ENCODE measurements around the gene UCP2. TPM values are rescaled to one million over a fixed set of nuclear protein-coding genes. Genes with fewer than 3 reads are reported as not detected.
A peak's percentile ranks its signal among the peaks of the same experiment; 100 is the strongest.

The UCP2 gene
- total and polyA plus RNA-seq, 8 donors, result 15.2 to 111 (median 45.6) TPM

GRCh38 chr11:74024261-74025029, 41.8 kb upstream of the UCP2 start:
- peak; percentile 40 to 53 for DNase-seq
- 57 to 84% (median 77%) methylated on average over 2 of the region's 2 CpGs for WGBS, 5 donors
- TF ChIP-seq POLR2AphosphoS5 (IDR thresholded peaks at IDR 0.05), result no peak
- TF ChIP-seq CTCF (IDR thresholded peaks at IDR 0.05), result no peak
- TF ChIP-seq POLR2A (IDR thresholded peaks at IDR 0.05), result no peak

GRCh38 chr11:74023276-74023675, 40.6 kb upstream of the UCP2 start:
- H3K27me3 ChIP-seq, result no peaks in the 10 kb centered on the region
- no peak for DNase-seq
- peaks cover 0 to 30% (median 20%) of the 10 kb centered on the region in 4 donors for H3K36me3 ChIP-seq
- TF ChIP-seq POLR2A (IDR thresholded peaks at IDR 0.05), result no peak
- no peak for TF ChIP-seq CTCF (IDR thresholded peaks at IDR 0.05)
- no peak for TF ChIP-seq EP300 (IDR thresholded peaks at IDR 0.05)
- no peak for TF ChIP-seq POLR2AphosphoS5 (IDR thresholded peaks at IDR 0.05)
- no peak overlapping the region for H3K4me3 ChIP-seq
- H3K27ac ChIP-seq, result peak overlapping the region in 2 of 5 donors; percentile 10 to 40
- peaks cover 21 to 59% (median 28%) of the 10 kb centered on the region in 4 donors for H3K4me1 ChIP-seq
- intact Hi-C loops (cut with DNase I; ENCODE audit: low total_unique reads), result loop anchor here (10.0 kb wide), 1 partner anchor 48 kb away; no protein-coding TSS in a partner anchor
- H3K9me3 ChIP-seq, result no peaks in the 10 kb centered on the region

More at GRCh38 chr11:74024261-74025029, 41.8 kb upstream of the UCP2 start:
- Histone ChIP-seq H3K27ac (peak overlapping the region in 2 of 5 donors; percentile 14 to 18), H3K4me3 (no peak overlapping the region), H3K36me3 (peaks cover 0 to 38% (median 28%) of the 10 kb centered on the region in 4 donors), H3K27me3 (no peaks in the 10 kb centered on the region), H3K4me1 (peaks cover 11 to 47% (median 16%) of the 10 kb centered on the region in 4 donors), H3K9me3 (no peaks in the 10 kb centered on the region)
- intact Hi-C loops (cut with DNase I; ENCODE audit: low total_unique reads), result loop anchor here (10.0 kb wide), 1 partner anchor 50 kb away; no protein-coding TSS in a partner anchor

- Histone ChIP-seq H3K4me3 (no peak overlapping the region), H3K27me3 (no peaks in the 10 kb centered on the region), H3K9me3 (no peaks in the 10 kb centered on the region), H3K4me1 (peaks cover 29 to 66% (median 35%) of the 10 kb centered on the region in 4 donors), H3K36me3 (peaks cover 0 to 26% (median 14%) of the 10 kb centered on the region in 4 donors), H3K27ac (peak overlapping the region in 2 of 5 donors; percentile 10 to 40)
- DNase-seq, result no peak
- intact Hi-C loops (cut with DNase I; ENCODE audit: low total_unique reads), result loop anchor here (10.0 kb wide), 1 partner anchor 48 kb away; no protein-coding TSS in a partner anchor
- TF ChIP-seq CTCF (IDR thresholded peaks at IDR 0.05), result no peak
- TF ChIP-seq POLR2AphosphoS5 (IDR thresholded peaks at IDR 0.05), result no peak
- no peak for TF ChIP-seq POLR2A (IDR thresholded peaks at IDR 0.05)
- no peak for TF ChIP-seq EP300 (IDR thresholded peaks at IDR 0.05)
- 89 to 95% (median 94%) methylated on average over 6 of the region's 6 CpGs for WGBS, 5 donors
Measured at GRCh38 chr11:74022546-74022945, 39.9 kb upstream of the UCP2 start.

- peaks cover 34 to 68% (median 39%) of the 10 kb centered on the region in 4 donors for H3K4me1 ChIP-seq
- no peak overlapping the region for H3K4me3 ChIP-seq
- no peaks in the 10 kb centered on the region for H3K27me3 ChIP-seq
- no peak for DNase-seq
- WGBS, 5 donors, result 95 to 97% (median 97%) methylated on average over 6 of the region's 6 CpGs
- TF ChIP-seq POLR2A (IDR thresholded peaks at IDR 0.05) (no peak), CTCF (IDR thresholded peaks at IDR 0.05) (no peak), EP300 (IDR thresholded peaks at IDR 0.05) (no peak), POLR2AphosphoS5 (IDR thresholded peaks at IDR 0.05) (no peak)
- H3K27ac ChIP-seq, result no peak overlapping the region
- no peaks in the 10 kb centered on the region for H3K9me3 ChIP-seq
- intact Hi-C loops (cut with DNase I; ENCODE audit: low total_unique reads), result loop anchor here (10.0 kb wide), 1 partner anchor 47 kb away; no protein-coding TSS in a partner anchor
- peaks cover 0 to 28% (median 15%) of the 10 kb centered on the region in 4 donors for H3K36me3 ChIP-seq
Measured at GRCh38 chr11:74021998-74022397, 39.4 kb upstream of the UCP2 start.
